Body of pancreas (tissue), 4 donors: ENCODE measurements around the gene CRYBA4.

Experiments used
- POLR2A ChIP-seq, 3 donors: fragments of 450-650 bp; IDR thresholded peaks; one replicate each; pipeline ENCODE4 v1.6.1; 2016; ENCODE audit warnings: antibody characterized with exemption in 3 of 3, mild to moderate bottlenecking in 2 of 3
- TF ChIP-seq, protein P1 (sequence below), 7 experiments: fragments of 450-650 bp in 4 of 7; fragments of 200-600 bp in 3 of 7; sonication (generic) in 3 of 7; IDR thresholded peaks; one replicate each; pipeline ENCODE4 v1.5.1; 2016 to 2019; ENCODE audit warnings: antibody characterized with exemption in 7 of 7

DNA sequence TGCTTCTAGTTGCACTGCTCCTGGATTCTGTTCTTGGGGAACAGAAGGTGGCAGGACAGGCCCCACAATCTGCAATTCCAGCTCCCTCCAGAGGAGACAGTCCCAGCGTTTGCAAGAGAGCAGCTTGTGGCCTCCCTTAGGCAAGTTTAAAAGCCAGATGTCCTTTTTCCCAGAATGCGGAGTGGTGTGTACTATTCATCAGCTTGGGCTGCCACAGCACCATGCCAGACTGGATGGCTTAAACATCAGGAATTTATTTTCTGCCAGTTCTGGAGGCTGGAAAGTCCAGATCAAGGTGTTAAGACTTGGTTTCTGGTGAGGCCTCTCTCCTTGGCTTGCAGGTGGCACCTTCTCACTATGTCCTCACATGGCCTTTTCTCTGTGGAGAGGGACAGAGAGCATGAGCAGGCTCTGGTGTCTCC is 47.3 kb downstream of the CRYBA4 start:
- TF ChIP-seq POLR2A (IDR thresholded peaks at IDR 0.05), result no peak
- TF ChIP-seq, protein P1, sequence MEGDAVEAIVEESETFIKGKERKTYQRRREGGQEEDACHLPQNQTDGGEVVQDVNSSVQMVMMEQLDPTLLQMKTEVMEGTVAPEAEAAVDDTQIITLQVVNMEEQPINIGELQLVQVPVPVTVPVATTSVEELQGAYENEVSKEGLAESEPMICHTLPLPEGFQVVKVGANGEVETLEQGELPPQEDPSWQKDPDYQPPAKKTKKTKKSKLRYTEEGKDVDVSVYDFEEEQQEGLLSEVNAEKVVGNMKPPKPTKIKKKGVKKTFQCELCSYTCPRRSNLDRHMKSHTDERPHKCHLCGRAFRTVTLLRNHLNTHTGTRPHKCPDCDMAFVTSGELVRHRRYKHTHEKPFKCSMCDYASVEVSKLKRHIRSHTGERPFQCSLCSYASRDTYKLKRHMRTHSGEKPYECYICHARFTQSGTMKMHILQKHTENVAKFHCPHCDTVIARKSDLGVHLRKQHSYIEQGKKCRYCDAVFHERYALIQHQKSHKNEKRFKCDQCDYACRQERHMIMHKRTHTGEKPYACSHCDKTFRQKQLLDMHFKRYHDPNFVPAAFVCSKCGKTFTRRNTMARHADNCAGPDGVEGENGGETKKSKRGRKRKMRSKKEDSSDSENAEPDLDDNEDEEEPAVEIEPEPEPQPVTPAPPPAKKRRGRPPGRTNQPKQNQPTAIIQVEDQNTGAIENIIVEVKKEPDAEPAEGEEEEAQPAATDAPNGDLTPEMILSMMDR (IDR thresholded peaks at IDR 0.05), result peak; percentile 29 to 87 (median 71)
